SK-N-SH (cell line): Measurements from ENCODE around the gene DKC1.

Source experiments
- CTCF ChIP-seq: fragments of 200-600 bp; sonication (generic); IDR thresholded peaks from 2 replicates; pipeline ENCODE4 v1.6.1; 2017; ENCODE audit warnings: antibody characterized with exemption, mild to moderate bottlenecking, moderate library complexity
- JUND ChIP-seq: IDR thresholded peaks from 2 replicates; pipeline ENCODE4 v1.4.0; 2012
- RAD21 ChIP-seq: IDR thresholded peaks from 2 replicates; pipeline ENCODE4 v1.6.1; 2012; ENCODE audit warnings: mild to moderate bottlenecking, low read length
- TCF12 ChIP-seq: IDR thresholded peaks from 2 replicates; pipeline ENCODE4 v1.4.0; 2012

- no peak for TF ChIP-seq CTCF
- TF ChIP-seq JUND, result no peak
- TF ChIP-seq RAD21, result no peak
- TF ChIP-seq TCF12, result no peak
These were observed 29.6 kb upstream of the DKC1 start for GRCh38 chrX:154733066-154733425.
